HepG2 (cell line): ENCODE results near the gene SHLD1. TPM values are rescaled to one million over a fixed set of nuclear protein-coding genes. Genes with fewer than 3 reads are reported as not detected.

Experiments
- ATAC-seq: fragments of 200-7000 bp; cut with Tn5 transposase; 3 replicates; pipeline ENCODE4 v1.9.1; 2020; ENCODE audit warnings: mild to moderate bottlenecking, moderate library complexity
- BruUV-seq: library from RNA; stranded (reverse); fragments of 400-500 nt; replicated peaks from 2 replicates; lab custom pipeline; 2021; lab: Mats Ljungman, UMichigan
- CTCF ChIA-PET: fragments of 300-600 bp; formaldehyde crosslinking; extraction: SDS; loops from one replicate; lab custom pipeline; 2021; ENCODE audit warnings: low total read pairs, inconsistent platforms, low intra/inter-chr PET ratio; lab: Yijun Ruan, JAX
- POLR2A ChIA-PET: fragments of 350-600 bp; sonication (Branson Sonifier 250); formaldehyde crosslinking; loops from one replicate; lab custom pipeline; 2020; ENCODE audit warnings: antibody characterized with exemption, inconsistent platforms; lab: Yijun Ruan, JAX
- DNase-seq: peaks from one replicate; pipeline ENCODE4 v3.0.0-alpha.2; 2015; ENCODE audit warnings: low spot score
- FAIRE-seq: peaks from 3 replicates; lab custom pipeline; 2011; peaks lifted over from hg19 to GRCh38; lab: Jason Lieb, UNC
- H2AFZ ChIP-seq: one replicate; pipeline ENCODE4 v1.6.1; 2011; ENCODE audit warnings: low read length, inconsistent platforms
- H3K27ac ChIP-seq: fragments of 300-600 bp; 3 replicates; pipeline ENCODE4 v1.8.0; 2011; ENCODE audit warnings: mixed run types, mild to moderate bottlenecking, mixed read lengths, low read length, inconsistent platforms; ENCODE audit not compliant: insufficient read depth; ENCODE audit errors: extremely low read length
- H3K27me3 ChIP-seq, 2 experiments: fragments of 200-600 bp in 1 of 2; 2 replicates in 1 of 2; 3 replicates in 1 of 2; pipeline versions ENCODE4 v1.6.0 to v1.8.0; 2011; ENCODE audit warnings: low read length in 2 of 2, mild to moderate bottlenecking in 2 of 2, moderate library complexity in 2 of 2, inconsistent platforms in 1 of 2; ENCODE audit not compliant: insufficient read depth in 2 of 2, control insufficient read depth in 1 of 2
- H3K36me3 ChIP-seq, 2 experiments: fragments of 200-600 bp in 1 of 2; replicated peaks in 1 of 2; 2 replicates in 1 of 2; 3 replicates in 1 of 2; pipeline versions ENCODE4 v1.5.1 to v1.8.0; 2011; ENCODE audit warnings: low read length in 2 of 2, inconsistent platforms in 1 of 2; ENCODE audit not compliant: insufficient read depth in 2 of 2, control insufficient read depth in 1 of 2
- H3K4me1 ChIP-seq: 2 replicates; pipeline ENCODE4 v1.5.1; 2012; ENCODE audit warnings: low read length, inconsistent platforms; ENCODE audit not compliant: insufficient read depth
- H3K4me2 ChIP-seq: 2 replicates; pipeline ENCODE4 v1.6.0; 2011; ENCODE audit warnings: low read depth, low read length, inconsistent platforms
- H3K4me3 ChIP-seq, 3 experiments: fragments of 200-600 bp in 1 of 3; sonication (generic), shearing (Covaris generic) in 1 of 3; replicated peaks in 1 of 3; 2 replicates each; pipeline ENCODE4 v1.5.1; 2011 to 2016; ENCODE audit warnings: low read length in 3 of 3, inconsistent platforms in 2 of 3, low read depth in 2 of 3, mild to moderate bottlenecking in 2 of 3, control low read depth in 1 of 3, mixed read lengths in 1 of 3; ENCODE audit not compliant: insufficient read depth in 1 of 3
- H3K79me2 ChIP-seq: one replicate; pipeline ENCODE4 v1.6.1; 2011; ENCODE audit warnings: low read length, inconsistent platforms; ENCODE audit not compliant: insufficient read depth
- H3K9ac ChIP-seq: 2 replicates; pipeline ENCODE4 v1.6.0; 2011; ENCODE audit warnings: mild to moderate bottlenecking, low read depth, low read length, inconsistent platforms; ENCODE audit not compliant: insufficient read depth
- H3K9me3 ChIP-seq: 2 replicates; pipeline ENCODE4 v1.5.1; 2012; ENCODE audit warnings: mild to moderate bottlenecking, low read length
- H4K20me1 ChIP-seq: 2 replicates; pipeline ENCODE4 v1.6.0; 2011; ENCODE audit warnings: inconsistent platforms, mild to moderate bottlenecking, low read length, moderate library complexity; ENCODE audit not compliant: insufficient read depth
- CBFB ChIP-seq: sonication (generic); formaldehyde crosslinking; IDR thresholded peaks from 2 replicates; pipeline ENCODE4 v1.4.0; 2020; ENCODE audit warnings: missing genetic modification reagents
- GTF3A ChIP-seq: sonication (generic); formaldehyde crosslinking; conservative IDR thresholded peaks from 2 replicates; pipeline ENCODE4 v1.4.0; 2020; ENCODE audit warnings: mild to moderate bottlenecking, missing genetic modification reagents
- KLF16 ChIP-seq, 2 experiments: sonication (generic) in 1 of 2; formaldehyde crosslinking in 1 of 2; IDR thresholded peaks; 2 replicates each; pipeline versions ENCODE4 v1.6.1 to v1.8.0; 2016 to 2023; ENCODE audit warnings: missing genetic modification reagents in 2 of 2, missing compliant biosample characterization in 1 of 2
- PHF5A ChIP-seq: IDR thresholded peaks from one replicate; pipeline ENCODE4 v1.6.1; 2018; ENCODE audit warnings: low read depth, missing genetic modification reagents; ENCODE audit not compliant: unreplicated experiment
- ZNF34 ChIP-seq: sonication (generic); formaldehyde crosslinking; IDR thresholded peaks from 2 replicates; pipeline ENCODE4 v1.4.0; 2020; ENCODE audit warnings: mild to moderate bottlenecking, missing genetic modification reagents, borderline replicate concordance
- ZNF589 ChIP-seq: sonication (generic); formaldehyde crosslinking; conservative IDR thresholded peaks from 2 replicates; pipeline ENCODE4 v1.8.0; 2022; ENCODE audit warnings: mild to moderate bottlenecking, moderate library complexity, missing genetic modification reagents
- ZSCAN25 ChIP-seq: sonication (generic); formaldehyde crosslinking; IDR thresholded peaks from 2 replicates; pipeline ENCODE4 v1.8.0; 2022; ENCODE audit warnings: mild to moderate bottlenecking, missing genetic modification reagents
- ZSCAN30 ChIP-seq: sonication (generic); formaldehyde crosslinking; IDR thresholded peaks from 2 replicates; pipeline ENCODE4 v1.5.0; 2020; ENCODE audit warnings: mild to moderate bottlenecking, missing genetic modification reagents
- WGBS: methylation state at CpG from one replicate; pipeline ENCODE4 v1.1.6; 2017; ENCODE audit warnings: low lambda C conversion rate; 5-methylcytosine and 5-hydroxymethylcytosine counted together
- in situ Hi-C: cut with HindIII; loops from 2 replicates; pipeline ENCODE4 v1.10.0; 2017; ENCODE audit warnings: low pct_unique_long_range_greater_than_20kb; ENCODE audit not compliant: extremely low pct_ligation_motif_present
- intact Hi-C: fragments of 100-400 bp; cut with micrococcal nuclease; formaldehyde crosslinking; loops from one replicate; pipeline ENCODE4 v1.10.0; 2022; ENCODE audit not compliant: unreplicated experiment
- polyA plus RNA-seq, 8 experiments: library from polyadenylated mRNA; depleted of rRNA in 3 of 8; stranded (reverse) in 7 of 8; unstranded in 1 of 8; fragments of >200 nt; fragmentation: Illumina TruSeq in 4 of 8; extraction: Trizol in 4 of 8; gene quantifications; 2 replicates each; pipeline versions ENCODE4 v1.2.1 to v1.2.3, GENCODE V29; 2011 to 2016; ENCODE audit warnings: low read depth in 4 of 8, missing spikeins in 1 of 8, mixed read lengths in 1 of 8; ENCODE audit not compliant: insufficient read depth in 1 of 8
- total RNA-seq, 5 experiments: library from RNA; depleted of rRNA; stranded (reverse); fragments of >200 nt; fragmentation: Illumina TruSeq; extraction: Trizol; gene quantifications; 2 replicates each; pipeline ENCODE4 v1.2.3, GENCODE V29; 2016; ENCODE audit warnings: low read depth in 1 of 5
- TF ChIP-seq, protein P1 (sequence below): sonication (generic); formaldehyde crosslinking; IDR thresholded peaks from 2 replicates; pipeline ENCODE4 v1.4.0; 2020; ENCODE audit warnings: missing genetic modification reagents, mild to moderate bottlenecking, borderline replicate concordance
- TF ChIP-seq, protein P2 (sequence below): sonication (generic); formaldehyde crosslinking; IDR thresholded peaks from 2 replicates; pipeline ENCODE4 v1.9.0; 2021; ENCODE audit warnings: missing genetic modification reagents, mild to moderate bottlenecking, borderline replicate concordance

The SHLD1 gene
- total and polyA plus RNA-seq, 2 of the 13 experiments (the other 11 are each of a cell fraction or from before 2014, with no cell fraction given): 8.9 to 10.0 TPM

DNA sequence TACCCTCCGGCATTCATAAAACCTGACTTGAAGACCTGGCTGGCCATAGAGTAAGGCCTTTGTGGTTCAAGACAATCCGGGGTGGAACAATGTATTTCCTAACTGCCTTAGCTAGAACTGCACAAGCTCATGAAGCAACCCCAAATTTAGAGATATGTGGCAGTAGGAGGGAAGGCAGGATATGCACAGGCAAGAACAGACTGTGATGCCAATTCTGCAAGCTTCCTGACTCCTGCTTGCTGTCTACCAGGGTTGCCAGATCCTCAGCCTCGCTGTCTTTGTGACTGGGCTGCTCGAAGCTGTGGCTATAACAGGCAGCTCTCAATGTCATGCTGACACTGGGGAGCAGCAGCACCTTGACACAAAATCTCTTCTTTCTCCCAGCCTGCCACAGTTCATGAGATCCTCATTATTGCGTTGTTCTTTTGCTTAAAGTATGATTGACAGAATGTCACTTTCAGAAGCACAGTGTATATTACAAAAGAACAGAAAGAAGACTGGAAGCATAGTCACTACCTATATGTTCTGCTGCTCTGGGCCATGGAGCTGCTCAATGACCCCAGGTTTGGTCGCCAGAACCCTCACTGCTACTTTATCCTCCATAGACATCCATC, 18.3 kb upstream of the SHLD1 start:
- intact Hi-C loops: no loop called here
- DNase-seq (no peak), ATAC-seq (peak; percentile 71), FAIRE-seq (no peak)
- WGBS: 9% methylated on average over 6 of the region's 6 CpGs
- no peak for TF ChIP-seq KLF16 (CRISPR knock-in tag; IDR thresholded peaks at IDR 0.05)
- TF ChIP-seq ZNF34 (CRISPR knock-in tag): no peak
- TF ChIP-seq ZSCAN25: no peak
- TF ChIP-seq, protein P1, sequence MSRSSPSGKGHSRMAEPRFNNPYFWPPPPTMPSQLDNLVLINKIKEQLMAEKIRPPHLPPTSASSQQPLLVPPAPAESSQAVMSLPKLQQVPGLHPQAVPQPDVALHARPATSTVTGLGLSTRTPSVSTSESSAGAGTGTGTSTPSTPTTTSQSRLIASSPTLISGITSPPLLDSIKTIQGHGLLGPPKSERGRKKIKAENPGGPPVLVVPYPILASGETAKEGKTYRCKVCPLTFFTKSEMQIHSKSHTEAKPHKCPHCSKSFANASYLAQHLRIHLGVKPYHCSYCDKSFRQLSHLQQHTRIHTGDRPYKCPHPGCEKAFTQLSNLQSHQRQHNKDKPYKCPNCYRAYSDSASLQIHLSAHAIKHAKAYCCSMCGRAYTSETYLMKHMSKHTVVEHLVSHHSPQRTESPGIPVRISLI (CRISPR knock-in tag): no peak
- no peak for TF ChIP-seq ZSCAN30
- TF ChIP-seq ZNF589 (CRISPR knock-in tag): no peak
- Histone ChIP-seq H3K79me2 (no peaks in the 10 kb centered on the region), H4K20me1 (no peaks in the 10 kb centered on the region), H3K9me3 (peaks cover 5% of the 10 kb centered on the region; the same call in 1 of the 2 replicates), H3K27me3 (no peaks in the 10 kb centered on the region; a peak in 2 of 5 replicates), H3K9ac (no peak overlapping the region), H3K4me2 (peak overlapping the region; percentile 13; the same call in 1 of the 2 replicates), H3K36me3 (no peaks in the 10 kb centered on the region), H2AFZ (peak overlapping the region; percentile 20), H3K4me1 (peaks cover 43% of the 10 kb centered on the region), H3K27ac (no peak overlapping the region), H3K4me3 (no peak overlapping the region)
- ChIA-PET CTCF (no interaction called here), POLR2A (no interaction called here)
- in situ Hi-C loops: no loop called here
- no TSS peak for BruUV-seq

DNA sequence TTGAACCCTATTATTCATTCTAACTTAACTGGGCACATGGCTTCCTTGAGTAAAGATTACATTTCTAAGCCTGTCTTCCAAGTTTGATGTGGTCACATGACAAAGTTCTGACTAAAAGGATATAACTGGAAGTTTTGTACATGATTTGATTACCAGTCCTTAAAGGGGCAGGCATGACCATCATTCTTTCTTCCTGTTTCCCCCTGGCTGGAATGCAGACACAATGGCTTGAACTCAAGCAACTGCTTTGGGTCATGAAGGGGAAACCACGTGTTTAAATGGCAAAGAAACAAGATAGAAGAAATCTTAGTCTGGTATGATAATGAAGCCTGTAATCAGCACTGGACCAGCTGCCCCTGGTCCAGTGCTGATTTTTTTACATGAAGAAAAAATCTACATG, 15.6 kb upstream of the SHLD1 start:
- 0% methylated on average over 1 of the region's 1 CpG for WGBS
- no peaks in the 10 kb centered on the region; a peak in 2 of 5 replicates for H3K27me3 ChIP-seq
- intact Hi-C loops (no loop called here), in situ Hi-C loops (no loop called here)
- no peaks in the 10 kb centered on the region for H3K36me3 ChIP-seq
- no peak overlapping the region for H3K27ac ChIP-seq
- ChIA-PET CTCF (no interaction called here), POLR2A (no interaction called here)
- H2AFZ ChIP-seq: no peak overlapping the region
- peaks cover 55% of the 10 kb centered on the region for H3K4me1 ChIP-seq
- H3K9ac ChIP-seq: no peak overlapping the region
- no peaks in the 10 kb centered on the region for H3K79me2 ChIP-seq
- DNase-seq (no peak), FAIRE-seq (no peak), ATAC-seq (no peak)
- no peaks in the 10 kb centered on the region for H4K20me1 ChIP-seq
- no peaks in the 10 kb centered on the region for H3K9me3 ChIP-seq
- H3K4me3 ChIP-seq: no peak overlapping the region
- no peak overlapping the region for H3K4me2 ChIP-seq
- BruUV-seq: no TSS peak
- TF ChIP-seq, protein P2, sequence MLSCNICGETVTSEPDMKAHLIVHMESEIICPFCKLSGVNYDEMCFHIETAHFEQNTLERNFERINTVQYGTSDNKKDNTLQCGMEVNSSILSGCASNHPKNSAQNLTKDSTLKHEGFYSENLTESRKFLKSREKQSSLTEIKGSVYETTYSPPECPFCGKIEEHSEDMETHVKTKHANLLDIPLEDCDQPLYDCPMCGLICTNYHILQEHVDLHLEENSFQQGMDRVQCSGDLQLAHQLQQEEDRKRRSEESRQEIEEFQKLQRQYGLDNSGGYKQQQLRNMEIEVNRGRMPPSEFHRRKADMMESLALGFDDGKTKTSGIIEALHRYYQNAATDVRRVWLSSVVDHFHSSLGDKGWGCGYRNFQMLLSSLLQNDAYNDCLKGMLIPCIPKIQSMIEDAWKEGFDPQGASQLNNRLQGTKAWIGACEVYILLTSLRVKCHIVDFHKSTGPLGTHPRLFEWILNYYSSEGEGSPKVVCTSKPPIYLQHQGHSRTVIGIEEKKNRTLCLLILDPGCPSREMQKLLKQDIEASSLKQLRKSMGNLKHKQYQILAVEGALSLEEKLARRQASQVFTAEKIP (CRISPR knock-in tag): no peak
- TF ChIP-seq GTF3A (CRISPR knock-in tag) (no peak), CBFB (no peak), PHF5A (CRISPR knock-in tag) (no peak)
